ENCODE measurements around the gene LAMA2. TPM values are rescaled to one million over a fixed set of nuclear protein-coding genes. Genes with fewer than 3 reads are reported as not detected.

LAMA2 gene
- total RNA-seq, 4 donors from 2014 or later = 97.3 to 509 (median 200) TPM

- ATAC-seq (ENCODE audit: low FRiP score) (peak; percentile 84), DNase-seq (ENCODE audit: low spot score) (no peak)
- TF ChIP-seq CTCF (IDR thresholded peaks at IDR 0.05) = no peak
These were observed 618.2 kb downstream of the LAMA2 start for GRCh38 chr6:129500958-129501739.

GRCh38 chr6:129501740-129502660 lies 619.1 kb downstream of the LAMA2 start:
- TF ChIP-seq CTCF (IDR thresholded peaks at IDR 0.05) = no peak
- ATAC-seq (ENCODE audit: low FRiP score) = no peak
- DNase-seq (ENCODE audit: low spot score) = no peak

GRCh38 chr6:129504456-129504855 lies 621.5 kb downstream of the LAMA2 start:
- no peak for TF ChIP-seq CTCF (IDR thresholded peaks at IDR 0.05)
- DNase-seq (ENCODE audit: low spot score) = no peak
- ATAC-seq (ENCODE audit: low FRiP score) = no peak

GRCh38 chr6:129507059-129507807 lies 624.3 kb downstream of the LAMA2 start:
- ATAC-seq (ENCODE audit: low FRiP score) = no peak
- DNase-seq (ENCODE audit: low spot score) = no peak
- TF ChIP-seq CTCF (IDR thresholded peaks at IDR 0.05) = no peak

- no peak for TF ChIP-seq CTCF (IDR thresholded peaks at IDR 0.05)
- ATAC-seq (ENCODE audit: low FRiP score) (no peak), DNase-seq (ENCODE audit: low spot score) (no peak)
These were observed 624.9 kb downstream of the LAMA2 start for GRCh38 chr6:129507846-129508245.

- ATAC-seq (ENCODE audit: low FRiP score) (no peak), DNase-seq (ENCODE audit: low spot score) (no peak)
- TF ChIP-seq CTCF (IDR thresholded peaks at IDR 0.05) = no peak
These were observed 625.7 kb downstream of the LAMA2 start for GRCh38 chr6:129508477-129509145.

All from omental fat pad (tissue), 4 donors.